Calu3 (cell line): Measurements from ENCODE around the gene MS4A12. TPM values are rescaled to one million over a fixed set of nuclear protein-coding genes. Genes with fewer than 3 reads are reported as not detected.

Source experiments
- BruUV-seq: library from RNA; stranded (reverse); fragments of 400-500 nt; replicated peaks from 2 replicates; lab custom pipeline; 2021; lab: Mats Ljungman, UMichigan
- CTCF ChIA-PET: fragments of 300-600 bp; sonication (Branson Sonifier 250); formaldehyde crosslinking; loops from one replicate; lab custom pipeline; 2022; ENCODE audit warnings: antibody characterized with exemption; lab: Charles Lee
- DNase-seq: peaks from one replicate; pipeline ENCODE4 v3.0.0; 2022
- H3K27ac Mint-ChIP-seq: one replicate; pipeline ENCODE4 v1.8.0; 2022; ENCODE audit warnings: mixed read lengths; ENCODE audit not compliant: unreplicated experiment
- H3K27me3 Mint-ChIP-seq: one replicate; pipeline ENCODE4 v1.8.0; 2022; ENCODE audit warnings: mixed read lengths; ENCODE audit not compliant: unreplicated experiment
- H3K36me3 Mint-ChIP-seq: one replicate; pipeline ENCODE4 v1.8.0; 2022; ENCODE audit warnings: mild to moderate bottlenecking, moderate library complexity, mixed read lengths; ENCODE audit not compliant: insufficient read depth, unreplicated experiment
- H3K4me1 Mint-ChIP-seq: one replicate; pipeline ENCODE4 v1.8.0; 2022; ENCODE audit warnings: mild to moderate bottlenecking, low read depth, mixed read lengths; ENCODE audit not compliant: unreplicated experiment
- H3K4me3 Mint-ChIP-seq: one replicate; pipeline ENCODE4 v1.8.0; 2022; ENCODE audit warnings: mild to moderate bottlenecking, low read depth, moderate library complexity, mixed read lengths; ENCODE audit not compliant: unreplicated experiment
- H3K9me3 Mint-ChIP-seq: one replicate; pipeline ENCODE4 v1.8.0; 2022; ENCODE audit warnings: low read depth, mixed read lengths; ENCODE audit not compliant: unreplicated experiment
- intact Hi-C: fragments of 100-400 bp; cut with micrococcal nuclease; formaldehyde crosslinking; loops from one replicate; pipeline ENCODE4 v1.10.0; 2022; ENCODE audit not compliant: unreplicated experiment
- total RNA-seq: library from RNA; stranded (reverse); gene quantifications from 2 replicates; pipeline ENCODE4 v1.2.3, GENCODE V29; 2022
- TF ChIP-seq, protein P1 (sequence below): fragments of 200-600 bp; IDR thresholded peaks from one replicate; pipeline ENCODE4 v1.8.0; 2022; ENCODE audit warnings: antibody characterized with exemption; ENCODE audit not compliant: unreplicated experiment

The MS4A12 gene
- total RNA-seq, 1 experiment from 2014 or later = not detected

- H3K36me3 Mint-ChIP-seq = no peaks in the 10 kb centered on the region
- no peaks in the 10 kb centered on the region for H3K4me1 Mint-ChIP-seq
- H3K4me3 Mint-ChIP-seq = no peak overlapping the region
- no peak for DNase-seq
- CTCF ChIA-PET = no interaction called here
- no TSS peak for BruUV-seq
- TF ChIP-seq, protein P1, sequence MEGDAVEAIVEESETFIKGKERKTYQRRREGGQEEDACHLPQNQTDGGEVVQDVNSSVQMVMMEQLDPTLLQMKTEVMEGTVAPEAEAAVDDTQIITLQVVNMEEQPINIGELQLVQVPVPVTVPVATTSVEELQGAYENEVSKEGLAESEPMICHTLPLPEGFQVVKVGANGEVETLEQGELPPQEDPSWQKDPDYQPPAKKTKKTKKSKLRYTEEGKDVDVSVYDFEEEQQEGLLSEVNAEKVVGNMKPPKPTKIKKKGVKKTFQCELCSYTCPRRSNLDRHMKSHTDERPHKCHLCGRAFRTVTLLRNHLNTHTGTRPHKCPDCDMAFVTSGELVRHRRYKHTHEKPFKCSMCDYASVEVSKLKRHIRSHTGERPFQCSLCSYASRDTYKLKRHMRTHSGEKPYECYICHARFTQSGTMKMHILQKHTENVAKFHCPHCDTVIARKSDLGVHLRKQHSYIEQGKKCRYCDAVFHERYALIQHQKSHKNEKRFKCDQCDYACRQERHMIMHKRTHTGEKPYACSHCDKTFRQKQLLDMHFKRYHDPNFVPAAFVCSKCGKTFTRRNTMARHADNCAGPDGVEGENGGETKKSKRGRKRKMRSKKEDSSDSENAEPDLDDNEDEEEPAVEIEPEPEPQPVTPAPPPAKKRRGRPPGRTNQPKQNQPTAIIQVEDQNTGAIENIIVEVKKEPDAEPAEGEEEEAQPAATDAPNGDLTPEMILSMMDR = no peak
- H3K27ac Mint-ChIP-seq = no peak overlapping the region
- intact Hi-C loops = no loop called here
- peaks cover 20% of the 10 kb centered on the region for H3K27me3 Mint-ChIP-seq
- H3K9me3 Mint-ChIP-seq = peaks cover 2% of the 10 kb centered on the region
These were observed 876 bp downstream of the MS4A12 start for GRCh38 chr11:60493454-60493853.

GRCh38 chr11:60498399-60498798 is 5.8 kb downstream of the MS4A12 start:
- Mint-ChIP-seq H3K27me3 (peaks cover 8% of the 10 kb centered on the region), H3K4me1 (no peaks in the 10 kb centered on the region), H3K27ac (no peak overlapping the region), H3K36me3 (no peaks in the 10 kb centered on the region), H3K9me3 (no peaks in the 10 kb centered on the region), H3K4me3 (no peak overlapping the region)
- TF ChIP-seq, protein P1 = no peak
- intact Hi-C loops = no loop called here
- DNase-seq = no peak
- CTCF ChIA-PET = no interaction called here
- no TSS peak for BruUV-seq

- CTCF ChIA-PET = no interaction called here
- no peak for DNase-seq
- TF ChIP-seq, protein P1 = no peak
These were observed 6.3 kb downstream of the MS4A12 start for GRCh38 chr11:60498853-60499252.

DNA sequence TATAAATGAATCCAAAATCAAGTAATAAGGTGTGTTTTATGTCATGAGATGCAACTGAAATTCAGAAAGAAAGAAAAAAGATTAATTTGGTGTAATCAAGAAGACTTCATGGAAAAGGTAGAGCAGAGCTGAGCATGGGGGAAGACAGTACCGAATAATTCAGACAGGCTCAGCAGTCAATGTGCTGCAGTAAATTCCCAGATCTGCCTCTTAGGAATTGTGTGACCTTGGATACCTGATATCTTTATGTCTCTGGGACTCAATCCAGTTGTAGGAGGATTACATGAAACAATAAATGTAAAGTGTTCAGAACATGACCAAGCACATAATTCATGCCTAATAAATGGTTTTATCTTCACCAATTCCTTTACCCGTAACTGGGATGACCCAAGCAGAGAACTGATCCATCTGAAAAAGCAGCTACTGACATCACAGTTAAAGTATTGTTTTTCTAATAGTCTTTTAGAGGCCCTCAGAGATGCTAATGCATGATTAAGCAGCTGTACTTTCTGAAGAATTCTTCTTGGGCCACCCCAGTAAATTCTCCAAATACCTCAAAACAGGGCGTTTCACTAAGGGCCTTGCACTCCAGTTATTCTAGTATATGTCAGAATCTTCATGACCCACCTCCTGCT is 7.8 kb downstream of the MS4A12 start:
- Mint-ChIP-seq H3K27ac (no peak overlapping the region), H3K9me3 (no peaks in the 10 kb centered on the region), H3K4me3 (no peak overlapping the region), H3K27me3 (peaks cover 8% of the 10 kb centered on the region), H3K36me3 (no peaks in the 10 kb centered on the region), H3K4me1 (no peaks in the 10 kb centered on the region)
- TF ChIP-seq, protein P1 = no peak
- no peak for DNase-seq
- CTCF ChIA-PET = no interaction called here
- no TSS peak for BruUV-seq
- intact Hi-C loops = no loop called here

More at GRCh38 chr11:60498853-60499252, 6.3 kb downstream of the MS4A12 start:
- Mint-ChIP-seq H3K27me3 (peaks cover 8% of the 10 kb centered on the region), H3K4me3 (no peak overlapping the region), H3K4me1 (no peaks in the 10 kb centered on the region), H3K27ac (no peak overlapping the region), H3K36me3 (no peaks in the 10 kb centered on the region), H3K9me3 (no peaks in the 10 kb centered on the region)
- BruUV-seq = no TSS peak
- intact Hi-C loops = no loop called here
